HEK293T (cell line): ENCODE data around the gene CRIP1.

Experiments used
- BHLHE40 ChIP-seq: fragments of 450-650 bp; IDR thresholded peaks from 2 replicates; pipeline ENCODE4 v1.6.1; 2016; ENCODE audit warnings: mild to moderate bottlenecking, moderate library complexity, borderline replicate concordance
- ELF4 ChIP-seq: fragments of 450-650 bp; IDR thresholded peaks from 2 replicates; pipeline ENCODE4 v1.6.1; 2017; ENCODE audit warnings: antibody characterized with exemption
- FOXK2 ChIP-seq: fragments of 450-650 bp; IDR thresholded peaks from 2 replicates; pipeline ENCODE4 v1.6.1; 2016; ENCODE audit warnings: mild to moderate bottlenecking
- FOXM1 ChIP-seq: fragments of 450-650 bp; IDR thresholded peaks from 2 replicates; pipeline ENCODE4 v1.6.1; 2017; ENCODE audit warnings: mild to moderate bottlenecking, borderline replicate concordance
- NFRKB ChIP-seq: fragments of 450-650 bp; IDR thresholded peaks from 2 replicates; pipeline ENCODE4 v1.6.1; 2016; ENCODE audit warnings: mild to moderate bottlenecking, moderate library complexity
- SP1 ChIP-seq: fragments of 450-650 bp; IDR thresholded peaks from 2 replicates; pipeline ENCODE4 v1.6.1; 2017
- SUZ12 ChIP-seq: fragments of 450-650 bp; IDR thresholded peaks from 2 replicates; pipeline ENCODE4 v1.6.1; 2016; ENCODE audit warnings: mild to moderate bottlenecking
- TARDBP ChIP-seq: fragments of 450-650 bp; IDR thresholded peaks from 2 replicates; pipeline ENCODE4 v1.6.1; 2016
- ZNF384 ChIP-seq: fragments of 450-650 bp; IDR thresholded peaks from 2 replicates; pipeline ENCODE4 v1.6.1; 2016
- TF ChIP-seq, protein P1 (sequence below): fragments of 450-650 bp; IDR thresholded peaks from 2 replicates; pipeline ENCODE4 v1.6.1; 2016

DNA sequence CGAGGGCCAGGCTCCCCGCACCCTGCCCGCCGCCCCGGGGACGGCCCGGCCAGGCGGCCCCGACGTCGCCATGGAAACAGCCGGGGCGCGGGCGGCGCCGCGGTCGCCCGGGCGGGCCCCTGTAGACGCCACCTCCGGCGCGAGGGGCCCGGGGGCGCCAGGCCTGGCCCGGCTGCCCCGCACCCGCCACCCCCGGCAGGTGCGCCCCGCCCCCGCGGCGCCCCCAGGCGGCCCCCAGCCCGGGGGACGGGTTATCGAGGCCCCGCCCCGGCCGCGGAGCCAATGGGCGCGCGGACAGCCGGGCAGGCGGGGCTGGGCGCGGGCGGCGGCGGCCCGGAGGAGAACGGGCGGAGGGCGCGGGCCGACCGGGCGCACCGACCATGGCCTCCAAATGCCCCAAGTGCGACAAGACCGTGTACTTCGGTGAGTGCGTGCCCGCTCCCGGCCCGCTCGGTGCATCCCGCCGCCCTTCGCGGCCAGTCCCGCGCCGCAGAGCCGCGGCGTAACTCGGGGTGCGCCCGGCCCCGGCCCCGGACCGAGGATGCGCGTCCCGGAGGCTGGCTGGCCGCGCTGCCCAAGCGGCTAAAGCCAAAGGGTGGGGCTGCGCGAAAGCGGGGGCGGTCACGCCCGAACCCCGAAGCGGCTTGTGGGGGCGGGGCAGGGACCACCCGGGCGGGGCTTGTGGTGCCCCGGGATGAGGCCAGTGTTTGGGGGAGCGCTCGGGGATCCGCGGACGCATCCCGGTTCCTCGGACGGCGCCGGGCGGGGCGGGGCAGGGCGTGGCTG lies 12.0 kb upstream of the CRIP1 start, which contains the start of gene CRIP2:
- TF ChIP-seq, protein P1, sequence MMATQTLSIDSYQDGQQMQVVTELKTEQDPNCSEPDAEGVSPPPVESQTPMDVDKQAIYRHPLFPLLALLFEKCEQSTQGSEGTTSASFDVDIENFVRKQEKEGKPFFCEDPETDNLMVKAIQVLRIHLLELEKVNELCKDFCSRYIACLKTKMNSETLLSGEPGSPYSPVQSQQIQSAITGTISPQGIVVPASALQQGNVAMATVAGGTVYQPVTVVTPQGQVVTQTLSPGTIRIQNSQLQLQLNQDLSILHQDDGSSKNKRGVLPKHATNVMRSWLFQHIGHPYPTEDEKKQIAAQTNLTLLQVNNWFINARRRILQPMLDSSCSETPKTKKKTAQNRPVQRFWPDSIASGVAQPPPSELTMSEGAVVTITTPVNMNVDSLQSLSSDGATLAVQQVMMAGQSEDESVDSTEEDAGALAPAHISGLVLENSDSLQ, result no peak
- TF ChIP-seq BHLHE40 (no peak), FOXK2 (no peak), ELF4 (no peak), FOXM1 (no peak), TARDBP (no peak), SUZ12 (no peak), SP1 (no peak), ZNF384 (no peak), NFRKB (no peak)
